DOHH2 (cell line): Measurements from ENCODE around the gene EIF4A3.
A peak's percentile ranks its signal among the peaks of the same experiment; 100 is the strongest.

Experiments
- H3F3A ChIP-seq: fragments of 200-600 bp; sonication (generic), shearing (Covaris generic); 2 replicates; pipeline ENCODE4 v1.6.0; 2016; ENCODE audit warnings: antibody characterized with exemption, mild to moderate bottlenecking; ENCODE audit not compliant: control insufficient read depth, insufficient read depth
- H3K27ac ChIP-seq: fragments of 200-600 bp; sonication (generic); 2 replicates; pipeline ENCODE4 v1.5.1; 2014; ENCODE audit warnings: low read depth, mild to moderate bottlenecking, low read length, moderate library complexity
- H3K27me3 ChIP-seq: fragments of 200-600 bp; sonication (generic); 2 replicates; pipeline ENCODE4 v1.6.1; 2014; ENCODE audit warnings: mild to moderate bottlenecking, low read length, mixed read lengths; ENCODE audit not compliant: control insufficient read depth
- H3K36me3 ChIP-seq: fragments of 200-600 bp; sonication (generic); 2 replicates; pipeline ENCODE4 v1.6.1; 2014; ENCODE audit warnings: mild to moderate bottlenecking, low read length, moderate library complexity, mixed read lengths; ENCODE audit not compliant: control insufficient read depth
- H3K4me1 ChIP-seq: fragments of 200-600 bp; sonication (generic); 2 replicates; pipeline ENCODE4 v1.6.1; 2014; ENCODE audit warnings: mild to moderate bottlenecking, low read length, mixed read lengths; ENCODE audit not compliant: control insufficient read depth
- H3K4me2 ChIP-seq: fragments of 200-600 bp; sonication (generic); 2 replicates; pipeline ENCODE4 v1.6.0; 2014; ENCODE audit warnings: mild to moderate bottlenecking, low read length, moderate library complexity
- H3K4me3 ChIP-seq: fragments of 200-600 bp; sonication (generic); 2 replicates; pipeline ENCODE4 v1.5.1; 2014; ENCODE audit warnings: mild to moderate bottlenecking, low read length, mixed read lengths
- H3K79me2 ChIP-seq: fragments of 200-600 bp; sonication (generic); 2 replicates; pipeline ENCODE4 v1.6.1; 2014; ENCODE audit warnings: mild to moderate bottlenecking, low read length, mixed read lengths; ENCODE audit not compliant: control insufficient read depth
- H3K9me2 ChIP-seq: fragments of 200-600 bp; sonication (generic); replicated peaks from 2 replicates; pipeline ENCODE4 v1.6.1; 2014; ENCODE audit warnings: mild to moderate bottlenecking, low read length, mixed read lengths; ENCODE audit not compliant: control insufficient read depth
- H3K9me3 ChIP-seq: fragments of 200-600 bp; sonication (generic); 2 replicates; pipeline ENCODE4 v1.6.1; 2014; ENCODE audit warnings: antibody characterized with exemption, low read length, mixed read lengths; ENCODE audit not compliant: control insufficient read depth, insufficient read depth
- H4K20me1 ChIP-seq: fragments of 200-600 bp; sonication (generic); 2 replicates; pipeline ENCODE4 v1.6.0; 2014; ENCODE audit warnings: low read depth, mild to moderate bottlenecking, antibody characterized with exemption, low read length, moderate library complexity; ENCODE audit not compliant: control insufficient read depth, insufficient read depth
- EZH2phosphoT487 ChIP-seq: fragments of 200-600 bp; sonication (generic); IDR thresholded peaks from 2 replicates; pipeline ENCODE4 v1.6.1; 2017; ENCODE audit warnings: borderline replicate concordance, mild to moderate bottlenecking, antibody characterized with exemption, low read length, moderate library complexity, mixed read lengths
- TF ChIP-seq, protein P1 (sequence below): fragments of 200-600 bp; sonication (generic); IDR thresholded peaks from one replicate; pipeline ENCODE4 v1.5.1; 2014; ENCODE audit warnings: antibody characterized with exemption, mild to moderate bottlenecking, low read depth, low read length; ENCODE audit not compliant: poor library complexity, severe bottlenecking

Gene EIF4A3

DNA sequence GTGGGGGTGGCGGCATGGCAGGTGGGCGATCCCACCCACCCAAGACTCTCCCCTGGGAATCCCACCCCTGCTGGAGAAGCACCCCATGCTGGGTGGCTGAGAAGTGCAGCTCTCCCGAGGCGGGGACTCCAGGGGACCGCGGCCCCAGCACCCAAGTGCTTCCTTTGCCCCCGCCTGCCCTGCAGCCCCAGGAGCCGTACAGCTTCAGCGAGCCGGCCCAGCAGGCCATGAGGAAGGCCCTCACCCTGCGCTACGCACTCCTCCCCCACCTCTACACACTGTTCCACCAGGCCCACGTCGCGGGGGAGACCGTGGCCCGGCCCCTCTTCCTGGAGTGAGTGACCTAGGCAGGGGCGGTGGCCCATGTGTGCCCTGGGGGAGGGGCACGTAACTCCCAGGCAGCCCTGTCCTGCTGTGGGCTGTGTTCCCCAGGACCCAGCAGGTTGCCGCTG is 33.9 kb downstream of the EIF4A3 start:
- Histone ChIP-seq H3K36me3 (no peaks in the 10 kb centered on the region), H4K20me1 (no peaks in the 10 kb centered on the region), H3K4me3 (peak overlapping the region; percentile 34; the same call in 1 of the 2 replicates), H3K79me2 (no peaks in the 10 kb centered on the region), H3K4me2 (peak overlapping the region; percentile 56), H3K9me2 (no peaks in the 10 kb centered on the region), H3K9me3 (no peaks in the 10 kb centered on the region), H3F3A (peaks cover 10% of the 10 kb centered on the region; the same call in 1 of the 2 replicates), H3K27me3 (peaks cover 5% of the 10 kb centered on the region), H3K27ac (no peak overlapping the region), H3K4me1 (peaks cover 21% of the 10 kb centered on the region)
- TF ChIP-seq EZH2phosphoT487 = no peak
- TF ChIP-seq, protein P1, sequence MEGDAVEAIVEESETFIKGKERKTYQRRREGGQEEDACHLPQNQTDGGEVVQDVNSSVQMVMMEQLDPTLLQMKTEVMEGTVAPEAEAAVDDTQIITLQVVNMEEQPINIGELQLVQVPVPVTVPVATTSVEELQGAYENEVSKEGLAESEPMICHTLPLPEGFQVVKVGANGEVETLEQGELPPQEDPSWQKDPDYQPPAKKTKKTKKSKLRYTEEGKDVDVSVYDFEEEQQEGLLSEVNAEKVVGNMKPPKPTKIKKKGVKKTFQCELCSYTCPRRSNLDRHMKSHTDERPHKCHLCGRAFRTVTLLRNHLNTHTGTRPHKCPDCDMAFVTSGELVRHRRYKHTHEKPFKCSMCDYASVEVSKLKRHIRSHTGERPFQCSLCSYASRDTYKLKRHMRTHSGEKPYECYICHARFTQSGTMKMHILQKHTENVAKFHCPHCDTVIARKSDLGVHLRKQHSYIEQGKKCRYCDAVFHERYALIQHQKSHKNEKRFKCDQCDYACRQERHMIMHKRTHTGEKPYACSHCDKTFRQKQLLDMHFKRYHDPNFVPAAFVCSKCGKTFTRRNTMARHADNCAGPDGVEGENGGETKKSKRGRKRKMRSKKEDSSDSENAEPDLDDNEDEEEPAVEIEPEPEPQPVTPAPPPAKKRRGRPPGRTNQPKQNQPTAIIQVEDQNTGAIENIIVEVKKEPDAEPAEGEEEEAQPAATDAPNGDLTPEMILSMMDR = no peak

DNA sequence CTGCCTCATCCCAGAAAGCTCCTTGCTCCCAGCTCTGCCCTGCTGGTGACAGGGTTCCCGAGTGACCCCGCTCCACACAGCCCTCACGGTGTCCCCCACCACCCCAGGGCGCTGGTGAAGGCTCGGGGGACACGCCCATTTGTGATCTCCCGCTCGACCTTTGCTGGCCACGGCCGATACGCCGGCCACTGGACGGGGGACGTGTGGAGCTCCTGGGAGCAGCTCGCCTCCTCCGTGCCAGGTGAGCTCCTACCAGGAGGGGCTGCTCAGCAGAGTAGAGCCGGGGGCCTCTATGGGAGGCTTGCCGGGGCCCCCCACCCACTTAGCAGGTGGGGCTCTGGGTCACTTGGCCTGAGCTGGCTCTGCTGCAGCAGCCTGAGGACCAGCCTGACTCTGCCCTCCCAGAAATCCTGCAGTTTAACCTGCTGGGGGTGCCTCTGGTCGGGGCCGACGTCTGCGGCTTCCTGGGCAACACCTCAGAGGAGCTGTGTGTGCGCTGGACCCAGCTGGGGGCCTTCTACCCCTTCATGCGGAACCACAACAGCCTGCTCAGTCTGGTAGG is 34.4 kb downstream of the EIF4A3 start:
- H3F3A ChIP-seq = peaks cover 10% of the 10 kb centered on the region; the same call in 1 of the 2 replicates
- H3K4me1 ChIP-seq = peaks cover 21% of the 10 kb centered on the region
- no peaks in the 10 kb centered on the region for H4K20me1 ChIP-seq
- H3K79me2 ChIP-seq = no peaks in the 10 kb centered on the region
- no peak for TF ChIP-seq EZH2phosphoT487
- TF ChIP-seq, protein P1 = no peak
- peaks cover 5% of the 10 kb centered on the region for H3K27me3 ChIP-seq
- H3K36me3 ChIP-seq = no peaks in the 10 kb centered on the region
- no peaks in the 10 kb centered on the region for H3K9me3 ChIP-seq
- peak overlapping the region; percentile 34 for H3K4me3 ChIP-seq
- no peaks in the 10 kb centered on the region for H3K9me2 ChIP-seq
- H3K27ac ChIP-seq = no peak overlapping the region
- peak overlapping the region; percentile 56 for H3K4me2 ChIP-seq

DNA sequence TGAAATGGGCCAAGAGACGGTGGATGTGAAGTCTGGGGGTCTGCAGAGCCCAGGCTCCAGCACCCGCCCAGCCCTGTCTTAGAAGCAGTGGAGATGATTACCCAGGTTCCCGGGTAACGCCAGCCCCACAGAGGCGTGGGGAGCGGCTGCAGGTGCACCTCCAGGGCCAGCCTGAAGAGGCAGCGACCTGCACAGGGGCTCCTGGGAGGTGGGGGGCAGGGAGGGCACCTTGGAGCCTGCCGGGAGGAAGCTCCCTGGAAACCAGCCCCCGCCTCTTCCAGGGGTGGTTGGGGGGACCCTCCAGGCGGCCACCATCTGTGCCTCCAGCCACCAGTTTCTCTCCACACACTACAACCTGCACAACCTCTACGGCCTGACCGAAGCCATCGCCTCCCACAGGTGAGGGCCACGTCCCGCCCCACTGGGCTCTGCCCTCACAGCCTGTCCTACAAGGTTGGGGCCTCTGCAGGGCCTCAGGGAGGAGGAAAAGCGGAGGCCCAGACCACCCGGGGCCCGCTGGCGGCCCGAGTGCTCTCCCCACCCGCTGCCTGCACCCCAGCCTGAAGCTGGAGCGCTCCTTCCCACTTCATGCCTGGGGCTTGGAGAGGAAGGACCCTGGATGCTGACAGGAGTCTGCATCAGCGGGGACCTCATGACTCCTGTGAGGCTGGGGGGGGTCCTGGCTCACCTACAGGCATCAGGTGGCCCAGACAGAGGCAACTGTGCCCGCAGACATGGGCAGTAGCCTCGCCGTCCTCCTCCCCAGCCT is 35.0 kb downstream of the EIF4A3 start:
- Histone ChIP-seq H3K79me2 (no peaks in the 10 kb centered on the region), H3K9me2 (no peaks in the 10 kb centered on the region), H4K20me1 (no peaks in the 10 kb centered on the region), H3K4me1 (peaks cover 21% of the 10 kb centered on the region), H3K36me3 (no peaks in the 10 kb centered on the region), H3K4me3 (no peak overlapping the region), H3K4me2 (peak overlapping the region; percentile 56), H3K9me3 (no peaks in the 10 kb centered on the region), H3K27me3 (peaks cover 5% of the 10 kb centered on the region), H3F3A (peaks cover 10% of the 10 kb centered on the region; the same call in 1 of the 2 replicates), H3K27ac (no peak overlapping the region)
- no peak for TF ChIP-seq EZH2phosphoT487
- TF ChIP-seq, protein P1 = no peak
